AG10803 (cell line): Measurements from ENCODE around the gene PAPSS2.

Experiments
- DNase-seq: peaks from one replicate; pipeline ENCODE4 v3.0.0; 2010; ENCODE audit warnings: low read depth
- H3K4me3 ChIP-seq: 2 replicates; pipeline ENCODE4 v1.5.1; 2011; ENCODE audit warnings: mild to moderate bottlenecking, low read length, control low read depth
- TF ChIP-seq, protein P1 (sequence below): conservative IDR thresholded peaks from 2 replicates; pipeline ENCODE4 v1.5.1; 2011; ENCODE audit warnings: mild to moderate bottlenecking, low read length, control low read depth, inconsistent platforms

Gene PAPSS2

DNA sequence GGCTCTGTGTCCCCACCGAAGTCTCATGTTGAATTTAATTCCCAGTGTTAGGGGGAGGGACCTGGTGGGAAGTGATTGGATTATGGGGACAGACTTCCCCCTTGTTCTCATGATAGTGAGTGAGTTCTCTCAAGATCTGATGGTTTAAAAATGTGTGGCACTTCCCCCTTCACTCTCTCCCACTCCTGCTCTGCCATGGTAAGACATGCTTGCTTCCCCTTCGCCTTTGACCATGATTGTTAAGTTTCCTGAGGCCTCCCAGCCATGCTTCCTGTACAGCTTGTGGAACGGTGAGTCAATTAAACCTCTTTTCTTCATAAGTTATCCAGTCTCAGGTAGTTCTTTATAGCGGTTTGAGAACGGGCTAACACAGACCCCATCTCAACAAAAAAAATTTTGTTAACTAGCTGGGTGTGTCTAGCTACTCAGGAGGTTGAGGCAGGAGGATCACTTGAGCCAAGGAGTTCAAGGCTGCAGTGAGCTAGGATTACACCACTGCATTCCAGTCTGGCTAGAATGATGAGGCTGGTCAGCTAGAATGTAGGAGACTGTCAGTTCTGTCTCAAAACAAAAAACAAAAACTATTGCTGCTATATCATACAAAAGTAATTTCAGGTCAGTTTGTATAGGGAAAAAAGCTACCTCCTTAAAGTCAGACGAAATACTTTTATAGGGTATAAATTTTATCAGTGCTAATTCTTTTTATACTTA, 100.7 kb downstream of the PAPSS2 start:
- H3K4me3 ChIP-seq, result no peak overlapping the region
- TF ChIP-seq, protein P1, sequence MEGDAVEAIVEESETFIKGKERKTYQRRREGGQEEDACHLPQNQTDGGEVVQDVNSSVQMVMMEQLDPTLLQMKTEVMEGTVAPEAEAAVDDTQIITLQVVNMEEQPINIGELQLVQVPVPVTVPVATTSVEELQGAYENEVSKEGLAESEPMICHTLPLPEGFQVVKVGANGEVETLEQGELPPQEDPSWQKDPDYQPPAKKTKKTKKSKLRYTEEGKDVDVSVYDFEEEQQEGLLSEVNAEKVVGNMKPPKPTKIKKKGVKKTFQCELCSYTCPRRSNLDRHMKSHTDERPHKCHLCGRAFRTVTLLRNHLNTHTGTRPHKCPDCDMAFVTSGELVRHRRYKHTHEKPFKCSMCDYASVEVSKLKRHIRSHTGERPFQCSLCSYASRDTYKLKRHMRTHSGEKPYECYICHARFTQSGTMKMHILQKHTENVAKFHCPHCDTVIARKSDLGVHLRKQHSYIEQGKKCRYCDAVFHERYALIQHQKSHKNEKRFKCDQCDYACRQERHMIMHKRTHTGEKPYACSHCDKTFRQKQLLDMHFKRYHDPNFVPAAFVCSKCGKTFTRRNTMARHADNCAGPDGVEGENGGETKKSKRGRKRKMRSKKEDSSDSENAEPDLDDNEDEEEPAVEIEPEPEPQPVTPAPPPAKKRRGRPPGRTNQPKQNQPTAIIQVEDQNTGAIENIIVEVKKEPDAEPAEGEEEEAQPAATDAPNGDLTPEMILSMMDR, result no peak
- peak; percentile 9 for DNase-seq

DNA sequence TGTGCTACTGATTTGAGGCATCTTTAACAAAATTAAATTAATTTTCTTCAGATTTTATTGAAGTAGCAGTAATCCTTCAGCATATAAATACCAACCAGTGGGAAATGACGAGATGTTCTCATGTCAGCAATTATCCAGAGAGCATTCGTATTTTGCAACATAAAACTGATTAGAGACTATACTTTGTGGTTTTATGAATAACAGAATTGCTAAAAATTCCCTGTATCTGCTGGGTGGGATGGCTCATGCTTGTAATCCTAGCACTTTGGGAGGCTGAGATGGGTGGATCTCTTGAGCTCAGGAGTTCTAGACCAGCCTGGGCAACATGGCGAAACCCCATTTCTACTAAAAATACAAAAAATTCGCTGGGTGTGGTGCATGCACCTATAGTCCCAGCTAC, 101.5 kb downstream of the PAPSS2 start:
- TF ChIP-seq, protein P1, result no peak
- H3K4me3 ChIP-seq, result no peak overlapping the region
- DNase-seq, result peak; percentile 13

DNA sequence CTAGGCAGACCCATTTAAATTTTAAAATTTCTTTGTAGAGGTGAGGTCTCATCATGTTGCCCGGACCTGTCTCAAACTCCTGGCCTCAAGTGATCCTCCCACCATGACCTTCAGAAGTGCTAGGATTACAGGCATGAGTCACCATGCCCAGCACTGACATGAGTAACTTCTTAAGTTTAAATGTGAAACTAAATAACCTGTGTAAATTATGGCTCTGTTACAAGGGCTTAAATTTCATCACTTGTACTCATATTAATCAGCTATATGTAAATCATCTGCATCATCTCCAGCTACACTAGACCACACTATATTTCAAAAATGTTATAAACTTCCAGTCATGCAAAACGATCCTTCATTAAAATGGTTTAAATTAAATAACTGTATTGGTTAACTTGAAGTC, 102.2 kb downstream of the PAPSS2 start:
- no peak overlapping the region for H3K4me3 ChIP-seq
- peak; percentile 53 for DNase-seq
- TF ChIP-seq, protein P1, result no peak

DNA sequence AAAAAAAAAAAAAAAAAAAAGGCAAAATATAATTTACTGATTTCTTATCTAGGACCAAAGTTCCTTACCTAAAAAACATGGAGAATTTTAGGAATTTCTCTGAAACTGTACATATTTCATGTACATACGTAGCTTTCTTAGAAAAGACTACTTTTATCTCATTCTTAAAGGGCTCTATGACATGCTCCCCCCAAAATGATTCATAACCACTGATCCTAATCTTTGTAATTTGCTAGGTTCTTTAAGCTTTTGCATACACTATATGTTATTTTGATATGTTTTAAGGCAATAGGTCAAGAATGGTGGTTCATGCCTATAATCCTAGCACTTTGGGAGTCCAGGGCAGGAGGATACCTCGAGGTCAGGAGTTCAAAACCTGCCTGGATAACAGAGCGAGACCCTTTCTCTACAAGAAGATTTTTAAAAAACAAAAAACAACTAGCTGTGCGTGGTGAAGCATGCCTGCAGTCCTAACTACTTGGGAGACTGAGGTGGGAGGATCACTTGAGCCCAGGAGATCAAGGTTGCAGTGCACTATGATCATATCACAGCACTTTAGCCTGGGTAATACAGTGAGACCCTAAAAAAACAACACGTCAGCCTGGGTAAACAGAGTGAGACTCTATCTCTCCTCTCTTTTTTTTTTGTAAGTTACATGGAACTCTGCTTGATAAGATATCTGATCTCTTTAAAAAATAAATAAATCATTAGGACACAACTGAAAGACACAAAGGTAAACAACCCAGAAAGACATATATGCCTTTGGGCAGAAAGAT, 103.6 kb downstream of the PAPSS2 start:
- H3K4me3 ChIP-seq, result no peak overlapping the region
- DNase-seq, result no peak
- TF ChIP-seq, protein P1, result no peak

DNA sequence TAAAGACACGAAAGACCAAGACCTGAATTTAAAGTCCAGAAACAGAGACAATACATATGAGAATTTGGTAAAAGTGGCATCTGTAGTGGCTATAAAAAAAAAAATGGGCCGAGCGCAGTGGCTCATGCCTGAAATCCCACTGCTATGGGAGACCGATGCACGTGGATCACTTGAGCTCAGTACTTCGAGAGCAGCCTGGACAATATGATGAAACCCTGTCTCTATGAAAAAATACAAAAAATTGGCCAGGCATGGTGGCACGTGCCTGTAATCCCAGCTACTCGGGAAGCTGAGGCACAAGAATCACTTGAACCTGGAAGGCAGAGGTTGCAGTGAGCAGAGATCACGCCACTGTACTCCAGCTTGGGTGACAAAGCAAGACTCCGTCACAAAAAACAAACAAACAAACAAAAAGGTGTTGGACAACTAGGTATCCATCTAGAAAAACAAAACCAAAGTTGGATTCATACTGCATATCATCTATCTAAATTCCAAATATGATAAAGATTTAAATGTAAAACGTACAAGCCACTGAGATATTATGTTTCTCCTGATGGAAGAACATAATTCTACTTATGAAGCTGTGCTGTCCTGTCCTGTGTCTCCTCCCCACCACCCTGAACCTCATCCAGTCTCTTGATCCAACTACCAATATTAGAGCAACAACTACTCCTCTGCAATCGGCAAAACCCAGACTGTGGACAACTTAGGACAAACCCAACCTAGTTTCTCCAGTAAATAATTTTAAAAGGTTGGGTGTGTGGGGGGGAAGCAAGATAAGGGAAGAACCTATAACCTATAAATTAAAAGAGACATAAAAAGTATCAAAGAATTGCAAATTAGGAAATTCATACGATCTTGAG, 104.6 kb downstream of the PAPSS2 start:
- TF ChIP-seq, protein P1, result no peak
- no peak overlapping the region for H3K4me3 ChIP-seq
- no peak for DNase-seq

DNA sequence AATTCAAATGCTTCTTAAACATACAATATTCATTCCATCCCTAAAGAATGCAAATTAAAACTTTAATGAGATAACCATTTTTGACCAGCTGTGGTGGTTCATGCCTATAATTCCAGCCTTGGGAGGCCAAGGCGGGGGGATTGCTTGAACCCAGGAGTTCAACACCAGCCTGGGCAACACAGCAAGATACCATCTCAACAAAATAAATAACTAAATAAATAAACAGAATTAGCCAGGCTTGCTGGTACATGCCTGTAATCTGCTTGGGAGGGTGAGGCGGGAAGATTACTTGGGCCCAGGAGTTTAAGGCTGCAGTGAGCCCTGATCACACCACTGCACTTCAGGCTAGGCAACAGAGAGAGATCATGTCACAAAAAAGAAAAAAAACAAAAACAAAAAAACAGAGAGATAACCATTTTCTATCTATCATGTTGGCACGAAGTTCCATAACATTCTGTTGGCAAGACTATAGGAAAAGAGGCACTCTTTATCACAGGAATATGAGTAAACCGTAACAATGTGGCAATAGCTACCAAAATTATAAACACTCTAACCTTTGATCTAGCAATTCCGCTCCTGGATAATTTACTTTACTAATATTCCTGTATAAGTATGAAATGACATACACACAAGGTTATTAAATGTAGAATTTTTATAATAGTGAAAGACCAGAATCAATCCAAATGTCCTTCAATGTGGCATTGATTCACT, 106.1 kb downstream of the PAPSS2 start:
- TF ChIP-seq, protein P1, result no peak
- DNase-seq, result no peak
- no peak overlapping the region for H3K4me3 ChIP-seq
